Stimulated activated CD4-positive, alpha-beta T cell treated with anti-CD3 and anti-CD28 coated beads, Interleukin-12 subunit alpha, Interleukin-12 subunit beta, amount 100 ng/mL, for 48 hours (primary cell): ENCODE measurements around the gene PRKG2.
"Not testable (repeated sequence)": the region's sequence is repeated elsewhere in the genome, so short reads cannot be mapped to it uniquely, and the experiment has no call there.

ENCODE experiments used
- DNase-seq, 3 donors: peaks; one replicate each; pipeline ENCODE4 v3.0.0-alpha.2; 2020; ENCODE audit warnings: low read depth in 2 of 3, low spot score in 1 of 3

Gene PRKG2, protein sequence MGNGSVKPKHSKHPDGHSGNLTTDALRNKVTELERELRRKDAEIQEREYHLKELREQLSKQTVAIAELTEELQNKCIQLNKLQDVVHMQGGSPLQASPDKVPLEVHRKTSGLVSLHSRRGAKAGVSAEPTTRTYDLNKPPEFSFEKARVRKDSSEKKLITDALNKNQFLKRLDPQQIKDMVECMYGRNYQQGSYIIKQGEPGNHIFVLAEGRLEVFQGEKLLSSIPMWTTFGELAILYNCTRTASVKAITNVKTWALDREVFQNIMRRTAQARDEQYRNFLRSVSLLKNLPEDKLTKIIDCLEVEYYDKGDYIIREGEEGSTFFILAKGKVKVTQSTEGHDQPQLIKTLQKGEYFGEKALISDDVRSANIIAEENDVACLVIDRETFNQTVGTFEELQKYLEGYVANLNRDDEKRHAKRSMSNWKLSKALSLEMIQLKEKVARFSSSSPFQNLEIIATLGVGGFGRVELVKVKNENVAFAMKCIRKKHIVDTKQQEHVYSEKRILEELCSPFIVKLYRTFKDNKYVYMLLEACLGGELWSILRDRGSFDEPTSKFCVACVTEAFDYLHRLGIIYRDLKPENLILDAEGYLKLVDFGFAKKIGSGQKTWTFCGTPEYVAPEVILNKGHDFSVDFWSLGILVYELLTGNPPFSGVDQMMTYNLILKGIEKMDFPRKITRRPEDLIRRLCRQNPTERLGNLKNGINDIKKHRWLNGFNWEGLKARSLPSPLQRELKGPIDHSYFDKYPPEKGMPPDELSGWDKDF

DNA sequence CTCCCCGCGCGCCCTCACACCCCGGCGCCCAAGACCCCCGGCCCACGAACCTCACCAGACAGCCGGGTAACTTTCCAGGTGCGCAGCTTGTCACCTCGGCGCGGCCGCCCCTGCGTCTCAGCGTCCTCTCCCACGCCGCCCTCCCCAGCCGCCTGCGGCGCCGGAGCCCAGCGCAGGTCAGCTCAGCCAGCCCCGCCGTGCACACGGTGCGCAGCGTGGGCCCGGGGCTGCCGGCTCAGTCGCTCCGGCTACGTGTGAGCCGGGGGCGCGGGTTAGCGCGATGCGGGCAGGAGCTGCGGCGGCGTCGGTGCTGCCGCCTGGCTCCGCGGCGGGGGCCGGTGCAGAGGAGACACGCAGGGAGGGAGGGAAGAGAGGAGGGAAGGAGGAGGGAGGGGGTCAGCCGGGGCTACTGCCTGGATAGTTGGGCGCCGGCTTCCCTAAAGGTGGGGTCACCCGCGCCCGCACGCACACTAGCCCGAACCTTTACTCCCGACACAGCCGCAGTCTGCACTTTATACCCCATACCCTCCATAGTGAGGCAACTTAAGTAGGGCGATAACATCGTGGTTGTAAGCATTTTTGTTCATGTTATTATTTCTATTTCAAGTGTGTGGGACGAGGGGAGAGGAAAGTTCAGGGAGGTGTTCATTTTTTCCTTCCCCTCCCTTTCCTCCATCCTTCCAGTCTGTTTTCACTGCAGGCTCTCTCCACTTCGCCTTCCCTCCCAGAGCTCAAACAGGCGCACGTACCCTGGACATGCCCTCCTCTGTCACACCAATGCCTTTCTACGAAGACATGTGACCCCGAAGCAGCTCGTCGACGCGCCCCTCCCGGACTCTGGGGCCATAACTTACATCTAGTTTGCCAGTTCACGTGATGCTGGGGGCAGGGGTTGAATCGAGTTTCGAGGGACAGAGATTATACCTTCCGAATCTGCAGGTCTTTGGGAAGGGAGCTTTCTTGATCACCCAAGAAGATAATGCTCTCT lies at the start of gene PRKG2:
Gene PRKG2 (minus strand): TSS at position 342 of the 988 bp plus-strand sequence. CDS start 10,175 bp downstream, outside the sequence.
- DNase-seq, result no peak

DNA sequence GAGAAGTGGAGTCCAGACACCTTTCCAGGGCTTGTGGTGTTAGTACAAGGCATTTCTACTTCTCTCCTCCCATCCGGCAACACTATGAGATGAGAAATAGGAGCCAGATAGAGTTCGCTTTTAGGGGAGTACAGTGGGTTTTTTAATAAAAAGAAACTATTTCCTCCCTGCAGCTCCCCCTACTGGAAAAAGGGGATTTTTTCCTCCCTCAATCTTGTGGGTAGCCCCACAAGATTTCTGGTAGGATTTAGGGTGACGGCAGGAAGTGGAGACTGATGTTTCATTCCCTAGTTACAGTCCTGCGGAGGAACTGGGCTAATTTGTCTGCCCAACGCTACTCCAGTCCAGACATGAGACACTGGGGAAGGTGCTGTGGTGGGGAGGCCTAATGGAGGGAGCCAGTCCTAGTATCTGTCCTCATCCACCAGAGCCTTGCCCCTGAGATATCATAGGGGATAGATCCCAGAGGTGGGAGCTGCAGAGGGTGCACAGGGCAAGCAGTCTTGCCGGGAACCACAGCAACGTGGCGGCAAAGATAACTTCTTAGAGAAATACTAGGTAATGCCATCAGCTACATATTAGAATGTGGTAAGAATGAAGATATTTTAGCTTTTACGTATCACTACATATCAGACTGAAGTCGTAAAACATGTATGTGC lies 45.5 kb upstream of the PRKG2 start:
- no peak for DNase-seq

DNA sequence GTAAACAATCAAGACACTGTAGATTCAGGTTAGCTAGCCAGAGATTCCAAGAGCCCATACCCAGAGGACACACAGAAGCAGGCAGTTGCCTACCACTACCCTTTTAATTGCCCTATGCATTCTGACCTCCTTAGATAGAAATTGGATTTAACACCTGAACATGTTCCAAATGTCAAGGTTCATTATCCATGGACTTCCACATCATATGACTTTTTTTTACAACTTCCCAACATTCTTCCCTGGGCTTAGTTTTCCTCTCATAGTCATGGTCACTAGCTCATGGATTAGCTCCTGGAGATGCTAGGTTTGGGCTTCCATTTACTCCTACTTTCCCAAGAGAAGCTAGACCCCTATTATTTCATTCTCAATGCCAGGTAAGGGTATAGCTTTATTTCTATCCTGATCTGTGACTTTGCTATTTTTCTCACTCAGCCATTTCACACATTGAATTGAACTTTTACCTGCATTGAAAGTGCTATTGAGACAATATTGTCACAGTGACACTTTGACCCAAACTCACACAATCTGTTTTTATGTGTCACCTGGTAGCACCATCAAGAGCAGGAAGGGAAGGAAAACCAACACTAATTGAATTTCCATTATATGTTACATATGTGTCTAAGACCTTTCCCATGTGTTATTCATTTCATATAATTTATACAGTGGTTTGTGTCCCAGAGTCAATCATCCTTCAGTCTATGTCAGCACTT lies 44.0 kb upstream of the PRKG2 start:
- no peak for DNase-seq

DNA sequence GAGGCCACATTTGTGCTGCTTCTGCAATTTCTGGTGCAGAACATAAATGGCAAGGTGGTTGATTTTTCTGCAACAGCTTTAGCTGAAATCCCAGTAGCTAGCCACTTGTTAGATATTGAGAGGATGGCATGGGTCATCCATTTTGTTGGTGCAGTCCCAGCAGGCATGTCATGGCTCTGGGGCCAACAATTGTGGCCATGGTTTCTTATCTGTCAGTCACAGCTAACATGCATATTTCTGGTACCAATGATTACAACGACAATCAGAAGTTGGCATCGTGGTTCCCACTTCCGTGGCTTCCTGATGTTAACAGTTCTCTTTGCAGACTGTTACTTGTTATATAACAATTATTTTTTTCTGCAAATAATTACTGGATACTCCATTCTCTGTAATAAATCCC lies 42.8 kb upstream of the PRKG2 start:
- DNase-seq, result no peak

DNA sequence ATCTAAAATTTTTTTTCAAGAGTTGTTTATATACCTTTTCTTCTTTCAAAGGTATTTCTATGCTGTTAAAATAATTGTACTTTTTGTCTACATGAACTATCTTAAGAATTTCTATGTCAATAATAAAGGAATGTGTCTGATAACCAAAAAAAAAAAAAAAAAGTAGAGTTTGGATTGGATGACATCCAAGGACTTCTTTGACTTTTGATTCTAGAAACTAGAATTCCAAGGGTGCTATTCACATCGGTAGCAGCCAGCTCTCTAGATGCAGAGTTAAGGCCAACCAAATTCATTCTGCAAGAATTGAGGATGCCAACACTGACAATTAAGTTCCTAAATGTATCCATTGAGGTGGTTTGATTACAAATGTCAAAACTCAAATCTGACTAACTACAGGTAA lies 42.0 kb upstream of the PRKG2 start:
- DNase-seq, result no peak

DNA sequence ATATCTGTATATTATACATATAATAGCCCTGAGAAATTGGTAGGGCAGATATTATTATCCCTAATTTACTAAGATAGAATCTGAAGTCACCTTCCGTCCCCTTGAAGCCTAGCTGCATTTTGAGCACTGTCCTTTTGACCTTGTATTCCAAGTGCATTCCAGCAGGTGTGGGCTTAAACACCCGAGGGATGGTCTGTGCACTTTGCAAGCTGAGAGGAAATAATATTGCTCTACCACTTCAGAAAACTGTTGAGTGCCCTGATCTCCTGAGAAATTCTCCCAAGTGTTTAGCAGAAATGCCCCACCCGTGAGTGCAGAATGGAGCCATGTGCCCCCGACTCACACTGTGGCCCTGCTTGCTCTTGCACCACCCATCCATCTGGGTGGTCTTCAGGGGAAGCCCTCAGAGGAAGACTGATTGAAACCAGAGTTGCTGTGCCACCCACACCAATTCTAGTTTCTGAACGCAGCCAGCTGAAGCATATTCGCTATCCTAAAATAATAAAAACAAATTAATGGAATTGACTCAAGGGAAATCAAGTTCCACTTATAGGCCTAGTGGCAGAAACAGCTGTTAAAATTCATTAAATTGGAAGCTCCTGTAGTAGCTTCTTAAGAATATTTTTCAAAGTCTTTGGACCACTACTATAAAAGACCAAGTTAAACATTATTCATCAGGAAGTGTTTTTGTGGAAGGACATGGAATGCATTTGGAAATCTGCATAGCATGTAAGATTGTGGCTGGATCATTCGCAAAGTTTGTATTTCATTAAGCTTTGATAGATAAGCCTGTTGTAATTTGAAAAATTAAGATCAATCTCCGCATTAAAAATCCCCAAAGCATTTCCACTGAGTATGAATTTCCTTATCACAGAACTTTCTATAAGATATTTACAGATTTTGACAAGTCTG lies 41.3 kb upstream of the PRKG2 start:
- no peak for DNase-seq

DNA sequence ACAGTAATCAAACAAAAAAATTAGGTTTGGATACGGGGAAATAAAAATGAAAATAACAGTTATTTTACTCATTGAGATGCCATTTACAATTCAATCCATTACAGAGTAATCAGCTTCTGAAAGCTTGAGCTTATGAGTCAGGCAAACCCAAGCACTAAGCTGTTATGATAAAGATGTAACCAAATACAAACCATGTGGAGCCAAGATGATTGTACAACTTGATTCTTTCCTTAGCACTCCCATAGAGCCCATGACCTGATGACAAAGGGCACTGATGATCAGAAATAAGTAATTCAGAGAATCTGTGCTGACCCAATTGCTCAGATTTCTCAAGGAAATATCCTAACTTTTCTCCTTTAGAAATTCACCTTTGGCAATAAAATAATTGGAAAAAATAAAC lies 40.5 kb upstream of the PRKG2 start:
- DNase-seq, result no peak

DNA sequence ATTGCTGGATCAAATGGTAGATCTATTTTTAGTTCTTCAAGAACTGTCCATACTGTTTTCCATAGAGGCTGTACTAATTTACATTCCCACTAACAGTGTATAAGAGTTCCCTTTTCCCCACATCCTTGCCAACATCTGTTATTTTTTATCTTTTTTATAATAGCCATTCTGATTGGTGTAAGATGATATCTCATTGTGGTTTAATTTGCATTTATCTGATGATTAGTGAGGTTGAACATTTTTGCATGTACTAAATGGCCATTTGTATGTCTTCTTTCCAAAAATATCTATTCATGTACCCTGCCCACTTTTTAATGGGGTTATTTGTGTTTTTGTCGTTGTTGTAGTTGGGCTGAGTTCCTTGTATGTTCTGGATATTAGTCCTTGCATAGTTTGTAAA lies 35.4 kb upstream of the PRKG2 start:
- DNase-seq, result no peak

DNA sequence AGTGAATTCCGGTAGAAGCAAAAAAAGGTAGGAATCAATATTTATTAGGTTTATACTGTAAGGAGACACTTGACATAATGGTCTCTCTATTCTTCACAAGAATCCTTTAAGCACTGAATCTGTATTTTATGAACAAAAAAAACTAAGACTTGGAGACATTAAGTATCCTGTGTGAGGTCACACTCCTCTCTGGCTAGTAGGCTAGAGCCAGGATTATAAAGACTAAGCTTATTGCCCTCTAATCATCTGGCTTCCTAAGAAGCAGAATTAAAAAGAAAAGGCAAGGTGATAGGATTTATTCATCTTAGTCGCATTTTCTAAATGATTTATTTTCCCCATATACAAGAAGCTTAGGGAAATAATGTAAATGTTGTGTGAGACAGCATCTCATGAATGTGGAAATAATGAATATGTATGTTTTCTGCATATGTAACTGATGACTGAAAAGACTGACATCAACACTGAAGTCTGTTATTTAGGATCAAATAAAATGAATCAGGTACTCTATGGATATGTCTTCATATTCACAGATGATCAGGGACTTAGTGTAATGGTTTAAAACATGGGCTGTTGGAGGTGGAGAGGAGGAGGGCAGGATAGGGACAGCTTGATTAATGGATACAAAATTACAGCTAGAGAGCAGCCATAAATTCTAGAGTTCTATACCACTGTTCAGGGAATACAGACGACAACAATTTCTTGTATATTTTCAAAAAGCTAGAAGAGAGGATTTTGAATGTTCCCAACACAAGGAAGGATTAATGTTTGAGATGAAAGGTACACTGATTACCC lies 30.4 kb upstream of the PRKG2 start:
- no peak for DNase-seq

DNA sequence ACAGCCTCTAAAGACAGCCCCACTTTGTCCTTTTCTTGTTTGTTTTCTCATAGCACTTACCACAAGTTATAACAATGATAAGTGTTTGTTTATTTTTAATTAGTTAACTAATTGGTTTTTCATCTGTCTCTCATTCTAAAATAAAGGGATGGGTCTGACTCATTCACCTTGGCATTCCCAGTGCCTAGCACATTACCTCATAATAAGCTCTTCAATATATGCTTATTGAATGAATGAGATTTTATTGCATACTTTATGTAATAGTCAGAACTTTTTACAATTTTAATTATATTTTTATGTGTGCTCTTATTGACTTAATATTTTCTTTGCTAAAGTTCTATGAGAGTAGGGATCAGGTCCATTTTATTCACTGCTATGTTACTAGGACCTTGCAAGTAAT lies 22.8 kb upstream of the PRKG2 start:
- DNase-seq, result no peak

DNA sequence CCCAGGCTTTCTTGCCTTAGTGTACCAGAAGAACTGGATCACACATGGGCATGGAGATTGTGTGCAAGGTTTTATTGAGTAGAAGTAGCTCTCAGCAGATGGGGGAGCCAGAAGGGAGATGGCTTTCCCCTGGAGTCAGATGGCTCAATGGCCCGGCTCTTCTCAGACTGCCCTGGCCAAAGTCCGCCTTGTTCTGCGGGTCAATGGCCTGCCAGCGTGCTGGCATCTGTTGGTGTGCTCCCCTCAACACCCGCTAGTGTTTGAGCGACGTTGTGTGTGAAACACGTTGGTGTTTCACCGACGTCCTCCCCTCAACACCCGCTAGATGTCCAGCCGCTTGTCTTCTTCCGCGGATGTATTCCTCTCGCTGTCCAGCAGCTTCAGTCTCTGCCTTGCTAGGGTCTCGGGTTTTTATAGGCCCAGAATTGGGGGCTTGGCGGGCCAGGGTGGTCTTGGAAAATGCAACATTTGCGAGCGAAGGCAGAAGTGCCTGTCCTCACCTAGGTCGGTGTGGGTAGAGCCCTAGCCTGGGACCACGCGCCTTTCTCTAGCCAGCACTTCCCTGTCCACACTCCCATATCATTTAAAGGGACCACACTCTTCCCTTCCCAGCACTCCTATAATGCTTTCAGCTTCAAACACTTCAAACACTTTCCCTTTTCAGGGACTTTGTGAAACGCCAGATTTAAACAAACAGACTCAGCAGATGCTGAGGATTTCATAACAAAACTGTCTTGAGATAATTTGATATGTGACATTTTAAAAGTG lies 21.1 kb upstream of the PRKG2 start:
- no peak for DNase-seq

DNA sequence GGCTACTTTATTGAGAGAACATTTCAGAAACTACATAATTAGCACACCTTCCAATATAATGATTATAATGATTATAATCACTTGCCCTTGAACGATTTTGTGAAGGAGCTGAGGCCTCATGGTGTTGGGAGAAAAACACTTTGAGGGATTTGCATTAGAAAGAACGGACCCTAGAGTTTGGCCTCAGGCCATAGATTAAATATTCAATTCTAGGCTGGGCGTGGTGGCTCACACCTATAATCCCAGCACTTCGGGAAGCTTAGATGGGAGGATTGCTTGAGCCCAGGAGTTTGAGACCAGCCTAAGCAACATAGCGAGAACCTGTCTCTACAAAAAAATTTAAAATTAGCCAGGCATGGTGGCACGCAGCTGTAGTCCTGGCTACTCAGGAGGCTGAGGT lies 12.9 kb upstream of the PRKG2 start:
- no peak for DNase-seq

DNA sequence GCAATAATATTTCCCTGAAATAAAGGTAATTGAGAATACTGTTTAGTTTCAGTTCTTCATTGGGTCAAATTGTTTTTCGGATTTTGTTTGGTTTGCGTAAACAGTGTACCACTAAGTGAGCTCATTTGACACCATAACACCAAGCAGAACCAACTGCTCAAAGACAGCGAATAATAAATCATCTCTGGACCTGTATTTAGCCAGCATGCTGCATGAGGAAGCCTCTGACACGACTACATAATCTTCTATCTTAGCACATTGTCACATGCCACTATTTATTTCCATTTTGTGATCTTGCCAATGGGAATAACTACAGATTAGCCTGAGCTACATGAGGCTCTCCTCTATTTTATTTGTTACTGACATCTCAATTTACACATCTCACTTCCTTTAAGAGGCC lies 12.1 kb upstream of the PRKG2 start:
- DNase-seq, result no peak

DNA sequence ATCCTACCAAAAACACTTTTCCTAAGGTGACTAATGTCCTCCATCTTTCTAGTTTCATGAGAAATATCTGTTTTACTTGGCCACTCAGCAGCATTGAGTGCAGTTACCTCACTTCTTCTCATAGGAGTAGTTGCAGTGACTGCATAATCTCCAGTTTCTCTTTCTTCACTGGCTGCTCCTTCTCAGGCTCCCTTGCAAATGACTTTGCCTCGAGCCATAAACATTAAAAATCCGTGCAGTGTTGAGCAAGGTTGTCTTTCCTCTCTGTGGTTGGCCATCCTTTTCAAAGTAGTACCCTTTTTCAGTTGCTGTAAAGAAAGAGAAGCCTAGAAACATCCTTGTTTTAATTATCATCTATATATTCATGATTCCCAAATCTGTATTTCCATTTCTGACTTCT lies 10.2 kb upstream of the PRKG2 start:
- no peak for DNase-seq

DNA sequence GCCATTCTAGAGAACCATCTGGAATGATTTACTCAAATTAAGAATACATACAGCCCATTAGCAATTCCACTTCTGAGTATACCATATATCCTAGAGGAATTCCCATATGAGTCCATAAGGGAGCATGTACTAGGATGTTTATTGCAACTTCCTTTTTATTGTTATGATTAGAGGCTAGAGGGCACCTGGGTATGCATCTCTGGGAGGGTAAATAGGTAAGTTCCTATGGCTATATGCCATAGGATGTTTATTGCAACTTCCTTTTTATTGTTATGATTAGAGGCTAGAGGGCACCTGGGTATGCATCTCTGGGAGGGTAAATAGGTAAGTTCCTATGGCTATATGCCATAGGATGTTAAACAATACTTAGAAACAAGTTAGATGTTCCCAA lies 7.1 kb upstream of the PRKG2 start:
- DNase-seq, result not testable (repeated sequence)

DNA sequence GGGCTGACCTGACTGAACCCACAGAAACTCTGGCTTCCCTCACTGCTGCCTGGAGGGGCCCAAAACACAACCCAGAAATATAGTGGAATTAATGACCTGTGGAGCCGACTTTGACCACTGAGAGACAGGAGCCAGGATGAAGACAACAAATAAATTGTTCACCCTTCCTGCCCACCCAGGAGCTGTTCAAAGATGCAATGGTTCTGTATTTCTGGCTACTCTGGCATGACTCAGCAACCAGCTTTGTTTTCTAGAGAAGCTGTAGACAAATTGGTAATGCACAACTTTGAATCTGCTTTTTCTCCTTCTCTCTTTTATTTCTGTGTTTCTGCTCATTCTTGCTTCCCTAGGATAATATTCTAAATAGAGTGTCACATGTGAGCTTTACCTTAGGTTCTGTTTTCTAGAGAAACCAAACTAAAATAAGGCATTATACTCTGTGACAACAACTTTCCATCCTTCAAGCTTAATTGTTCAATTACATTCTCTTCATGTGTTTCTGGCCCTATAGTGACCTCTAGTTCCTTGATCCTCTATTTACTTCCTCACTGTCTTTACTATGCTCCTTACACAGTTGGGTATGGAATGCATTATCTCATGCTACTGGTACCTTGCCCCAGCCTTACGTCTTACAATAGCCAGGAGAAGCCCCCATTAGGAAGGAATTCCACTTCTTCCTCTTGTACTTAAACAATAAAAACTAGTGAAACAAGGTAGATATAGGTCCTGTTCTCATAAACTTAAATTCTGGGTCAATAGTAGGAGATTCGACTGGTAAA lies 6.5 kb upstream of the PRKG2 start:
- no peak for DNase-seq

DNA sequence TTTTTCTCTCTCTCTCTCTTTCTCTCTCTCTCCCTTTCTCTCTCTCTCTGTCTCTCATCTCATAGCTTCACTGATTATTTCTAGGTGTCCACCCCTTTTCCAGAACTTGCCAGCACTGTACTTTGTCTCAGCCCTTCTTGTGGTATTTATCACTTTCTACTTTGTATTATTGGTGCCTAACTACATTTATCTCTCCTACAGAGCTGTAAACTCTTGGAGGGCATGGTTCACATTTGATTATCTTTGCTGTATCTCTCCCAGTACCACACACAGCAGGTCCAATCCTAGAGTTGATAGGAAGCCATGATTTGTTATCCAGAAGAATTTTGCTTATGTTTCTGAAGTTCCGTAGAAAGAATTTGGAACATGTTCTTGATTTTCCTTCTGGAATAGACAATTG lies 5.2 kb upstream of the PRKG2 start:
- no peak for DNase-seq
